ENCODE results near the gene NHLRC4.

DNA sequence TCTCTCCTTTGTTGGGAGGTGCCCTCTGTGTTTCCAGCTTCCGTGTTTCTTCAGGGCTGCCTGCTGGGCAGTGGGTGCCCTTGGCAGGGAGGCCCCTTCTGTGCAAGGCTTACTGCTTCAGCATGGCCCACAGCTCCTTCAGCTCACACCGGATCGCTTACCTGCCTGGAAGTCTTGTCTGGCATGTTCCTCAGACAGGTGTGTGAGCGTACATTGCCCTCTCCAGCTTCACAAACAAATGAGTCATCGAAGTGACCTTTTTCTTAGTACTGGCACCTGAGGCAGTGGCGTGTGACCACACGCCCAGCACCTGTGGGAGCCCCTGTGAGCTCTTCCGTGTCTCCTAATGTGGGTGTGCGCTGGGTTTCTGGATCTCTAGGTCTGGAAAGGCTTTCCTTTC is 26.6 kb downstream of the NHLRC4 start:
- no peak for TF ChIP-seq POLR2AphosphoS5 (IDR thresholded peaks at IDR 0.05; ENCODE audit: low read depth, low read length)
- no peak for TF ChIP-seq POLR2A (IDR thresholded peaks at IDR 0.05; ENCODE audit: low read depth, low read length)
- no peak for TF ChIP-seq TAF1 (IDR thresholded peaks at IDR 0.05; ENCODE audit: low read depth, low read length)
- TF ChIP-seq POU2F2 (IDR thresholded peaks at IDR 0.05; ENCODE audit: low read depth, low read length), result no peak
